ENCODE measurements around the gene CD48.

Gene CD48

DNA sequence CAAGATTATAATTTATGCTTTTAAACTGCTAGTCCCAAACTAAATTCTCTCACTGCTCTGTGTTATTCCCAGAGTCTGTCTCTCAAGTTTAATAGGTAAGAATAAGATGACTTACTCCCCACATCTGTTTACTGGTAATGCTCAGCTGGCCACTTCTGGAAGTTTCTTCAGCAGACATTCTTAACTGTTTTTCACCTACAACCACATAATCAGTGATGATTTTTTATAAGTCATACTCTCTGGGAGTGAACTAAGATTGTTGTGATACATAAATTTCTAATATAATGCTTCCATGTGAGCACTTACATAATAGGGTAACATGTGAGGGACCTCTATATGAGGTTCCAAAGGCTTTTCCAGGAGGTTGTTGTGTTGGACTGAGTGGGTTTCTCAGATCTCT is 36.1 kb upstream of the CD48 start:
- Histone ChIP-seq H3K27me3 (ENCODE audit: control insufficient read depth, low read length) (peaks cover 35% of the 10 kb centered on the region), H3K4me1 (ENCODE audit: control insufficient read depth, low read length) (no peaks in the 10 kb centered on the region), H3F3A (ENCODE audit: control insufficient read depth, insufficient read depth) (no peaks in the 10 kb centered on the region), H3K27ac (ENCODE audit: low read depth, low read length) (no peak overlapping the region), H3K79me2 (ENCODE audit: control insufficient read depth, low read length) (no peaks in the 10 kb centered on the region), H3K4me2 (ENCODE audit: low read length) (no peak overlapping the region), H3K9me2 (replicated peaks; ENCODE audit: control insufficient read depth, low read length) (no peaks in the 10 kb centered on the region), H3K4me3 (ENCODE audit: low read length) (no peak overlapping the region), H3K36me3 (ENCODE audit: control insufficient read depth, low read length) (no peaks in the 10 kb centered on the region), H3K9me3 (ENCODE audit: control insufficient read depth, insufficient read depth, low read length) (no peaks in the 10 kb centered on the region), H4K20me1 (ENCODE audit: control insufficient read depth, insufficient read depth, low read depth, low read length) (no peaks in the 10 kb centered on the region)
- TF ChIP-seq CTCF (IDR thresholded peaks at IDR 0.05; ENCODE audit: low read depth, low read length, poor library complexity, severe bottlenecking) (no peak), EZH2phosphoT487 (IDR thresholded peaks at IDR 0.05; ENCODE audit: borderline replicate concordance, low read length) (no peak)

DNA sequence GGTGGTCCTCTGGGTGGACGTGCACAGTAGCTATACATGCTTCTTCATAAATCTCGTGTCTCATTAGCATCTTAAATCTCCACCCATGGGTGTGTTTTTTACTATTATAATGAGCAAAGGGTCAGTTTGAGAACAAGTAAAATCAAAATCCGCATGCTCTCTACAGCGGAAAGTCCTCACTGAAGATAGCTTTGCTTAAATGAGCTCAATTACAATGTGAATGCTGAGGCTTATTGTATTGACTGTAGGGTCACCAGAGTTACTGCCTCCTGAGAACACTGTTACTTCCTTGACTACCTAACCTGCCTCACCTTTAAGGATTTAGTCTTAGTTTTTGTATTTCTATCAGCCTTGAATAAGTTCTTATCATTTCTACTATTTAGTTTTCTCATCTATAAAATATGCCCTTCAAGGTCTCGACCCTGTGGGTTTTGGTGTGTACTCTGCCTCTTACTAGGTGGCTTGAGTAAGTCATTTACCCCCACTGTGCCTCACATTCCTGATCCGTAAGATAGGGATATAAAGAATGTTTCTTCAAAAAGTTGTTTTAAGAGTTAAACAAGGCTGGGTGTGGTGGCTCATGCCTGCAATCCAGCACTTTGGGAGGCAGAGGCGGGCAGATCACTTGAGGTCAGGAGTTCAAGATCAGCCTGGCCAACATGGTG is 35.3 kb upstream of the CD48 start:
- H3K36me3 ChIP-seq (ENCODE audit: control insufficient read depth, low read length): no peaks in the 10 kb centered on the region
- H3F3A ChIP-seq (ENCODE audit: control insufficient read depth, insufficient read depth): no peaks in the 10 kb centered on the region
- H3K79me2 ChIP-seq (ENCODE audit: control insufficient read depth, low read length): no peaks in the 10 kb centered on the region
- H3K4me2 ChIP-seq (ENCODE audit: low read length): no peak overlapping the region
- TF ChIP-seq EZH2phosphoT487 (IDR thresholded peaks at IDR 0.05; ENCODE audit: borderline replicate concordance, low read length) (no peak), CTCF (IDR thresholded peaks at IDR 0.05; ENCODE audit: low read depth, low read length, poor library complexity, severe bottlenecking) (no peak)
- H3K4me1 ChIP-seq (ENCODE audit: control insufficient read depth, low read length): no peaks in the 10 kb centered on the region
- H3K27ac ChIP-seq (ENCODE audit: low read depth, low read length): no peak overlapping the region
- no peaks in the 10 kb centered on the region for H4K20me1 ChIP-seq (ENCODE audit: control insufficient read depth, insufficient read depth, low read depth, low read length)
- no peaks in the 10 kb centered on the region for H3K9me3 ChIP-seq (ENCODE audit: control insufficient read depth, insufficient read depth, low read length)
- peaks cover 37% of the 10 kb centered on the region for H3K27me3 ChIP-seq (ENCODE audit: control insufficient read depth, low read length)
- H3K9me2 ChIP-seq (replicated peaks; ENCODE audit: control insufficient read depth, low read length): no peaks in the 10 kb centered on the region
- no peak overlapping the region for H3K4me3 ChIP-seq (ENCODE audit: low read length)

- H3K36me3 ChIP-seq (ENCODE audit: control insufficient read depth, low read length): no peaks in the 10 kb centered on the region
- no peak overlapping the region for H3K27ac ChIP-seq (ENCODE audit: low read depth, low read length)
- H3K9me2 ChIP-seq (replicated peaks; ENCODE audit: control insufficient read depth, low read length): no peaks in the 10 kb centered on the region
- H3F3A ChIP-seq (ENCODE audit: control insufficient read depth, insufficient read depth): no peaks in the 10 kb centered on the region
- H3K79me2 ChIP-seq (ENCODE audit: control insufficient read depth, low read length): no peaks in the 10 kb centered on the region
- peaks cover 3% of the 10 kb centered on the region for H3K4me1 ChIP-seq (ENCODE audit: control insufficient read depth, low read length)
- H3K9me3 ChIP-seq (ENCODE audit: control insufficient read depth, insufficient read depth, low read length): no peaks in the 10 kb centered on the region
- no peaks in the 10 kb centered on the region for H4K20me1 ChIP-seq (ENCODE audit: control insufficient read depth, insufficient read depth, low read depth, low read length)
- H3K27me3 ChIP-seq (ENCODE audit: control insufficient read depth, low read length): peaks cover 36% of the 10 kb centered on the region
- TF ChIP-seq CTCF (IDR thresholded peaks at IDR 0.05; ENCODE audit: low read depth, low read length, poor library complexity, severe bottlenecking) (no peak), EZH2phosphoT487 (IDR thresholded peaks at IDR 0.05; ENCODE audit: borderline replicate concordance, low read length) (no peak)
- no peak overlapping the region for H3K4me2 ChIP-seq (ENCODE audit: low read length)
- H3K4me3 ChIP-seq (ENCODE audit: low read length): no peak overlapping the region
These were observed 33.9 kb upstream of the CD48 start for GRCh38 chr1:160745551-160745950.

All from DOHH2 (cell line).